HG03103 (cell line): ENCODE measurements around the gene TPRG1L.
A peak's percentile ranks its signal among the peaks of the same experiment; 100 is the strongest.

Source experiments
- ATAC-seq: cut with Tn5 transposase; IDR thresholded peaks from one replicate; pipeline ENCODE4 v1.9.1; 2021; ENCODE audit warnings: low read depth; ENCODE audit not compliant: unreplicated experiment

TPRG1L gene

DNA sequence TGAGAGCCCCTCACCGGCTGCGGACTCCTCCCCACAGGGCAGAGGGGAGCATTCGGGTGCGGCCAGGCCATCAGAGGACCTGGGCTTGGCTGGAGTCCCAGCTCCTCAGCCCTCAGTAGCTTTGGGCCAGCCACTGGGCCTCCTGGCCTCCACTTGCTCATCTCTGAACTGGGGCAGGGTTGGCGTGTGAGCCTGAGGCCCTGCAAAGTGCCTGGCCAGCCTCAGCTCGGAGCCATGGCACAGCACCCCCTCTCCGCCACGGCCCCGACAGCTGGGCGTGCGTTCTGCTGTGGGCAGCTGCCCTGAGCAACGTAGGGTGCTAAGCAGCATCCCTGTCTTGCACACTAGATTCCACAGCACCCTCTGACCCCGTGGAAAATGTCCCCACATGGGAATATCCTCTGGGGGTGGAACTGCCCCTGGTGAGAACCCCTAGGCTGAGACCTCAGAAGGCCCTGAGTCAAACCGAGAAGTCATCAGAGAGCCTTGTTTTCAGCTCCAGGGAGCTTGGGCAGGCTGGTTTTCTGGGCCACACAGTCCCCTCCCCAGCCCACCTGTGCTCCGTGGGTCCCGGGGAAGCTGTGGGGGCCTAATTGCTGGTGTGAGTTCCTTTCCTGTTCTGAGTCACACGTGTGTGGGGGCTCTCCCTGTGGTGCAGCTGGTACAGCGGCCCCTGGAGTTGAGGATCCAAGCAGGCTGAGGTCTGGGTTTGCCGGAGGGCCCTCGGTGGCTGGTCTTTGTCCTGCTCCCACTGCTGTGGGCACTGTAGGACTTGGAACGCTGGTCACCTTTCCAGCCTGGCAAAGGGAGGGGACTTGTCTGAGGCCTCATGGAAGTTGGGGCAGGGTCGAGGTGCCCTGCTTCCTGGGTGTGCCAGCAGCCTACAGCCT lies 52.0 kb downstream of the TPRG1L start:
- ATAC-seq = peak; percentile 64

GRCh38 chr1:3677484-3677883 lies 52.7 kb downstream of the TPRG1L start:
- ATAC-seq = no peak

GRCh38 chr1:3678361-3679097 lies 53.7 kb downstream of the TPRG1L start:
- no peak for ATAC-seq

- no peak for ATAC-seq
These were observed 54.3 kb downstream of the TPRG1L start for GRCh38 chr1:3679098-3679555.
